ENCODE results near the gene CREG1.

DNA sequence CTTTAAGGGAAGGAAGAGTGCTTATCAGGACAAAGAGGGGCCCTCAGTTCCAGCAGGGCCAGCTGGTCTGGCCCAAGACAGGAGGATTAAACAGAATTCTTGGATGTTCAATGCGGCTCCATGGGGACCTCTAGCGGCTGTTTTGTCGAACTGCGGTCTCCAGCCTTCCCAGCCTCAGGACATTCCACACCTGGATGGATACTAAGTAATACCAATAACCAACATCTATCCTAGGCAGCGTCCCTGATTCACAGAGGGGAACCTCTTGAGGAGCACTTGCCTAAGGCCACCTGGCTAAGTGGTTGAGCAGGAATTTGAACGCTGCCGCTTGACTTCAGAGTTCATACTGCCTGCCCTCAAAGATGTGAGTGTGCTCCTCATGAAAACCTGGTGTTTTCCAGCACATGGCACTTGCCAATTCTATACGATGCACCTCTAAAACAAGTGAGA lies 19.7 kb downstream of the CREG1 start:
- TF ChIP-seq CTCF (conservative IDR thresholded peaks at IDR 0.05; ENCODE audit: low read depth, low read length) (peak; percentile 97), EZH2phosphoT487 (IDR thresholded peaks at IDR 0.05; ENCODE audit: borderline replicate concordance, low read length) (no peak), EZH2 (IDR thresholded peaks at IDR 0.05; ENCODE audit: low read length, unreplicated experiment) (no peak)

Data from PC-3 (cell line).